ENCODE results near the gene APP.

Gene APP

GRCh38 chr21:26167593-26167992 lies 3.0 kb downstream of the APP start:
- H2AFZ ChIP-seq: no peak overlapping the region
- peak overlapping the region; percentile 31 for H3K4me2 ChIP-seq (ENCODE audit: low read length)
- TF ChIP-seq, protein P1, sequence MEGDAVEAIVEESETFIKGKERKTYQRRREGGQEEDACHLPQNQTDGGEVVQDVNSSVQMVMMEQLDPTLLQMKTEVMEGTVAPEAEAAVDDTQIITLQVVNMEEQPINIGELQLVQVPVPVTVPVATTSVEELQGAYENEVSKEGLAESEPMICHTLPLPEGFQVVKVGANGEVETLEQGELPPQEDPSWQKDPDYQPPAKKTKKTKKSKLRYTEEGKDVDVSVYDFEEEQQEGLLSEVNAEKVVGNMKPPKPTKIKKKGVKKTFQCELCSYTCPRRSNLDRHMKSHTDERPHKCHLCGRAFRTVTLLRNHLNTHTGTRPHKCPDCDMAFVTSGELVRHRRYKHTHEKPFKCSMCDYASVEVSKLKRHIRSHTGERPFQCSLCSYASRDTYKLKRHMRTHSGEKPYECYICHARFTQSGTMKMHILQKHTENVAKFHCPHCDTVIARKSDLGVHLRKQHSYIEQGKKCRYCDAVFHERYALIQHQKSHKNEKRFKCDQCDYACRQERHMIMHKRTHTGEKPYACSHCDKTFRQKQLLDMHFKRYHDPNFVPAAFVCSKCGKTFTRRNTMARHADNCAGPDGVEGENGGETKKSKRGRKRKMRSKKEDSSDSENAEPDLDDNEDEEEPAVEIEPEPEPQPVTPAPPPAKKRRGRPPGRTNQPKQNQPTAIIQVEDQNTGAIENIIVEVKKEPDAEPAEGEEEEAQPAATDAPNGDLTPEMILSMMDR (IDR thresholded peaks at IDR 0.05): no peak
- H3K9me3 ChIP-seq (ENCODE audit: control insufficient read depth, low read length): no peaks in the 10 kb centered on the region
- no peak overlapping the region for H3K27ac ChIP-seq
- H3K79me2 ChIP-seq: no peaks in the 10 kb centered on the region
- H3K4me1 ChIP-seq: no peaks in the 10 kb centered on the region
- peak overlapping the region; percentile 6 for H3K4me3 ChIP-seq (ENCODE audit: low read depth, low read length)
- no peak overlapping the region for H3K9ac ChIP-seq
- no peaks in the 10 kb centered on the region for H3K36me3 ChIP-seq (ENCODE audit: control insufficient read depth, insufficient read depth, low read length)
- H3K27me3 ChIP-seq (ENCODE audit: control insufficient read depth, insufficient read depth, low read length): no peaks in the 10 kb centered on the region

DNA sequence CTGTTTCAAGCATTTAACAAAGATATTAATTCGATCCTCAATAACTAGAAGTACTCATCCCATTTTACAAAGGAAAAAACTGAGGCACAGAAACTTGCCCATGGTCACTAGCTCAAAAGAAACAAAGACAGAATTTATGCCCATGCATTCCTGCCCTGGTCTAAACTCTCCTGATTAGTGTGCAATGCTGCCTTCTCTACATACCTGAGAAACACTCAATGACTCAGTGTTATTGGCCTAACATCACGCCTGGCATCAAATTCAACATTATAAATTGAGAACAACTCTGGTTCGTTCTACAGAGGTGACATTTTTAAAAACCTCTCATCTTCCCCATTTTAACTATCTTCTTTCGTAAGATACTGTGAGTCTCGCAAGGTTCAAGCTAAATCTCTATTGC lies 5.2 kb downstream of the APP start:
- H3K36me3 ChIP-seq (ENCODE audit: control insufficient read depth, insufficient read depth, low read length): no peaks in the 10 kb centered on the region
- H3K27ac ChIP-seq: no peak overlapping the region
- H3K27me3 ChIP-seq (ENCODE audit: control insufficient read depth, insufficient read depth, low read length): no peaks in the 10 kb centered on the region
- no peaks in the 10 kb centered on the region for H3K79me2 ChIP-seq
- TF ChIP-seq, protein P1 (IDR thresholded peaks at IDR 0.05): no peak
- H2AFZ ChIP-seq: no peak overlapping the region
- H3K4me3 ChIP-seq (ENCODE audit: low read depth, low read length): no peak overlapping the region
- H3K4me1 ChIP-seq: no peaks in the 10 kb centered on the region
- H3K4me2 ChIP-seq (ENCODE audit: low read length): no peak overlapping the region
- no peaks in the 10 kb centered on the region for H3K9me3 ChIP-seq (ENCODE audit: control insufficient read depth, low read length)
- no peak overlapping the region for H3K9ac ChIP-seq

DNA sequence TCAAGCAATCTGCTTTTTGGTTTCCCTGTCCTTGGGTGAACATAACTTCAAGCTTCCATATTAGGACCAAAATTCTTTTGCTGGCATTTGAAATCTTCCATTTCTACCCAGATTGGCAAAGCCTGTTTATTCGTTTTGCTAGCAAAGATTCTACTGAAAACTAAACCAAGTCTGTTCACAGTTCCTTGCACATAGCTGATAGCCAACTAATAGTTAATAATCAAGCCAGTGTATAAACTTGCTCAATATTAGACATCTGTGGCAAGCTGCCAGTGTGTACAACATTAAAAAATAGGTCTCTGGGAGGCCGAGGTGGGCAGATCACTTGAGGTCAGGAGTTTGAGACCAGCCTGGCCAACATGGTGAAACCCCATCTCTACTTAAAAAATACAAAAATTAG lies 6.3 kb downstream of the APP start:
- no peak overlapping the region for H2AFZ ChIP-seq
- H3K4me3 ChIP-seq (ENCODE audit: low read depth, low read length): no peak overlapping the region
- H3K27me3 ChIP-seq (ENCODE audit: control insufficient read depth, insufficient read depth, low read length): no peaks in the 10 kb centered on the region
- no peaks in the 10 kb centered on the region for H3K36me3 ChIP-seq (ENCODE audit: control insufficient read depth, insufficient read depth, low read length)
- H3K27ac ChIP-seq: no peak overlapping the region
- H3K9me3 ChIP-seq (ENCODE audit: control insufficient read depth, low read length): no peaks in the 10 kb centered on the region
- H3K4me1 ChIP-seq: peaks cover 3% of the 10 kb centered on the region
- H3K4me2 ChIP-seq (ENCODE audit: low read length): no peak overlapping the region
- no peak overlapping the region for H3K9ac ChIP-seq
- no peaks in the 10 kb centered on the region for H3K79me2 ChIP-seq
- TF ChIP-seq, protein P1 (IDR thresholded peaks at IDR 0.05): no peak

GRCh38 chr21:26162081-26162480 lies 8.5 kb downstream of the APP start:
- Histone ChIP-seq H3K27ac (no peak overlapping the region), H2AFZ (no peak overlapping the region), H3K4me1 (peaks cover 3% of the 10 kb centered on the region), H3K36me3 (ENCODE audit: control insufficient read depth, insufficient read depth, low read length) (no peaks in the 10 kb centered on the region), H3K9ac (no peak overlapping the region), H3K79me2 (no peaks in the 10 kb centered on the region), H3K4me3 (ENCODE audit: low read depth, low read length) (no peak overlapping the region), H3K27me3 (ENCODE audit: control insufficient read depth, insufficient read depth, low read length) (no peaks in the 10 kb centered on the region), H3K9me3 (ENCODE audit: control insufficient read depth, low read length) (no peaks in the 10 kb centered on the region), H3K4me2 (ENCODE audit: low read length) (no peak overlapping the region)
- TF ChIP-seq, protein P1 (IDR thresholded peaks at IDR 0.05): no peak

DNA sequence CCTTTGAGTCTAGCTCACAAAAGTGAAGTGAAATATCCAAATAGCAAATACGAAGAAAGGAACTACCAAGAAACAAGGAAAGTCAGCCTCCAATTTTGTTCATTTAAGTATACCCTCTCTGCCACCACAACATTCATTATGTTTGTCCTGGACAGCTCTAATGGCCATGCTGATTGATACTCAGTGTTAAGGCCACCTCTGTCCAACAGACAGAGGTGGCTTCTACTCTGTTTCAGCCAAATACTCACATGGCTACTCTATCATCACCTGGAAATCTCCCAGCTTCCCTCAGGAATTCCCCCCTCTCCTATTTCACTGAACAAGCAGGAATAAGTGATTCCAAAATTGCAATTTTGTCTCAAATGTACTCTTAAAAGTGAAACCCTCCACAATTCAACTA lies 10.7 kb downstream of the APP start:
- Histone ChIP-seq H3K4me3 (ENCODE audit: low read depth, low read length) (peak overlapping the region; percentile 45), H3K79me2 (no peaks in the 10 kb centered on the region), H3K4me2 (ENCODE audit: low read length) (peak overlapping the region; percentile 82), H3K27me3 (ENCODE audit: control insufficient read depth, insufficient read depth, low read length) (no peaks in the 10 kb centered on the region), H3K36me3 (ENCODE audit: control insufficient read depth, insufficient read depth, low read length) (no peaks in the 10 kb centered on the region), H3K9ac (no peak overlapping the region), H3K4me1 (peaks cover 3% of the 10 kb centered on the region), H3K9me3 (ENCODE audit: control insufficient read depth, low read length) (no peaks in the 10 kb centered on the region), H2AFZ (no peak overlapping the region), H3K27ac (no peak overlapping the region)
- TF ChIP-seq, protein P1 (IDR thresholded peaks at IDR 0.05): no peak

Data from parathyroid adenoma (tissue), 2 donors.